H1 (cell line): Measurements from ENCODE around the gene SRGAP3. TPM values are rescaled to one million over a fixed set of nuclear protein-coding genes. Genes with fewer than 3 reads are reported as not detected.

Experiments
- CTCF ChIA-PET: fragments of 300-600 bp; sonication (Branson Sonifier 250); formaldehyde crosslinking; loops from one replicate; lab custom pipeline; 2021; ENCODE audit not compliant: partially characterized antibody; lab: Charles Lee
- POLR2A ChIA-PET: fragments of 300-600 bp; sonication (Branson Sonifier 250); formaldehyde crosslinking; loops from one replicate; lab custom pipeline; 2021; ENCODE audit warnings: inconsistent platforms; ENCODE audit not compliant: partially characterized antibody; lab: Charles Lee
- DNase-seq, 2 experiments: peaks; one replicate each; pipeline versions ENCODE4 v3.0.0 to v3.0.0-alpha.2; 2010 to 2022; ENCODE audit warnings: low spot score in 2 of 2, low read depth in 1 of 2, mixed read lengths in 1 of 2
- FAIRE-seq: peaks from 2 replicates; lab custom pipeline; 2011; peaks lifted over from hg19 to GRCh38; lab: Jason Lieb, UNC
- H2AFZ ChIP-seq: 2 replicates; pipeline ENCODE4 v1.8.1; 2012; ENCODE audit warnings: low read length, inconsistent platforms
- H2AK5ac ChIP-seq: 2 replicates; pipeline ENCODE4 v1.6.1; 2013; ENCODE audit warnings: low read depth, low read length
- H2BK120ac ChIP-seq: replicated peaks from 2 replicates; pipeline ENCODE3; 2013; ENCODE audit warnings: low read depth, low read length, inconsistent platforms
- H2BK12ac ChIP-seq: 2 replicates; pipeline ENCODE4 v1.6.1; 2013; ENCODE audit warnings: low read depth, low read length
- H2BK15ac ChIP-seq: 2 replicates; pipeline ENCODE4 v1.6.1; 2013; ENCODE audit warnings: low read length
- H2BK20ac ChIP-seq: 2 replicates; pipeline ENCODE4 v1.6.1; 2013; ENCODE audit warnings: low read length
- H2BK5ac ChIP-seq: 2 replicates; pipeline ENCODE4 v1.6.1; 2013; ENCODE audit warnings: low read depth, low read length
- H3K14ac ChIP-seq: 2 replicates; pipeline ENCODE4 v1.6.1; 2013; ENCODE audit warnings: inconsistent platforms; ENCODE audit not compliant: insufficient read length
- H3K18ac ChIP-seq: 2 replicates; pipeline ENCODE4 v1.6.1; 2013; ENCODE audit warnings: low read length; ENCODE audit errors: extremely low read depth
- H3K23ac ChIP-seq: 2 replicates; pipeline ENCODE4 v1.6.1; 2013; ENCODE audit warnings: inconsistent platforms; ENCODE audit not compliant: insufficient read length
- H3K23me2 ChIP-seq: 2 replicates; pipeline ENCODE4 v1.6.1; 2013; ENCODE audit warnings: low read depth, low read length
- H3K27ac ChIP-seq: 2 replicates; pipeline ENCODE4 v1.6.1; 2011; ENCODE audit warnings: low read depth, low read length, inconsistent platforms
- H3K27me3 ChIP-seq, 4 experiments: replicated peaks in 1 of 4; 1 replicate in 1 of 4; 2 replicates in 3 of 4; pipeline versions ENCODE4 v1.6.1 to v1.8.1; 2011 to 2013; ENCODE audit warnings: low read length in 3 of 4, mild to moderate bottlenecking in 3 of 4, inconsistent platforms in 2 of 4, mixed read lengths in 2 of 4, moderate library complexity in 1 of 4; ENCODE audit not compliant: control insufficient read depth in 3 of 4, insufficient read depth in 3 of 4; ENCODE audit errors: extremely low read depth in 1 of 4
- H3K36me3 ChIP-seq, 4 experiments: 2 replicates each; pipeline versions ENCODE4 v1.6.1 to v1.8.1; 2011 to 2013; ENCODE audit warnings: mild to moderate bottlenecking in 4 of 4, low read length in 3 of 4, moderate library complexity in 2 of 4, control low read depth in 1 of 4, inconsistent platforms in 1 of 4; ENCODE audit not compliant: insufficient read depth in 4 of 4, control insufficient read depth in 2 of 4
- H3K4ac ChIP-seq: replicated peaks from 2 replicates; pipeline ENCODE3; 2013; ENCODE audit warnings: low read length, low read depth, mixed read lengths, inconsistent platforms; ENCODE audit not compliant: insufficient read length
- H3K4me1 ChIP-seq, 4 experiments: replicated peaks in 1 of 4; 1 replicate in 1 of 4; 2 replicates in 3 of 4; pipeline versions ENCODE4 v1.6.1 to v1.8.1; 2011 to 2013; ENCODE audit warnings: low read length in 3 of 4, inconsistent platforms in 2 of 4, mixed read lengths in 1 of 4; ENCODE audit not compliant: insufficient read depth in 4 of 4, control insufficient read depth in 3 of 4
- H3K4me2 ChIP-seq, 2 experiments: 2 replicates each; pipeline versions ENCODE4 v1.6.1 to v1.8.1; 2011 to 2013; ENCODE audit warnings: low read depth in 2 of 2, low read length in 2 of 2, control low read depth in 1 of 2, inconsistent platforms in 1 of 2, mild to moderate bottlenecking in 1 of 2; ENCODE audit not compliant: insufficient read depth in 1 of 2
- H3K4me3 ChIP-seq, 4 experiments: fragments of 200-600, 300-600 bp in 1 of 4; sonication (generic), shearing (Covaris generic), sonication (Bioruptor Twin) in 1 of 4; 2 replicates each; pipeline versions ENCODE4 v1.5.1 to v1.8.1; 2011 to 2016; ENCODE audit warnings: low read length in 4 of 4, low read depth in 3 of 4, control low read depth in 2 of 4, inconsistent platforms in 2 of 4, mild to moderate bottlenecking in 2 of 4, mixed read lengths in 1 of 4, moderate library complexity in 1 of 4; ENCODE audit not compliant: insufficient read depth in 2 of 4; ENCODE audit errors: extremely low read depth in 1 of 4
- H3K56ac ChIP-seq: replicated peaks from 2 replicates; pipeline ENCODE3; 2013; ENCODE audit warnings: low read depth, mild to moderate bottlenecking, mixed read lengths, low read length, inconsistent platforms; ENCODE audit not compliant: insufficient read length
- H3K79me1 ChIP-seq: 2 replicates; pipeline ENCODE4 v1.6.1; 2013; ENCODE audit warnings: low read depth, low read length, control low read depth
- H3K79me2 ChIP-seq, 2 experiments: 2 replicates each; pipeline versions ENCODE4 v1.6.1 to v1.8.1; 2012 to 2013; ENCODE audit warnings: low read length in 2 of 2, mild to moderate bottlenecking in 2 of 2, inconsistent platforms in 1 of 2; ENCODE audit not compliant: insufficient read depth in 2 of 2, control insufficient read depth in 1 of 2
- H3K9ac ChIP-seq, 4 experiments: replicated peaks in 1 of 4; 1 replicate in 1 of 4; 2 replicates in 3 of 4; pipeline versions ENCODE4 v1.6.1 to v1.8.1; 2011 to 2013; ENCODE audit warnings: low read depth in 3 of 4, low read length in 3 of 4, control low read depth in 2 of 4, mild to moderate bottlenecking in 2 of 4, moderate library complexity in 2 of 4, inconsistent platforms in 1 of 4; ENCODE audit errors: extremely low read depth in 1 of 4
- H3K9me3 ChIP-seq, 2 experiments: 2 replicates each; pipeline versions ENCODE4 v1.6.1 to v1.8.1; 2012 to 2013; ENCODE audit warnings: mild to moderate bottlenecking in 2 of 2, moderate library complexity in 2 of 2, control low read depth in 1 of 2, inconsistent platforms in 1 of 2, low read depth in 1 of 2, low read length in 1 of 2, mixed read lengths in 1 of 2; ENCODE audit not compliant: insufficient read depth in 2 of 2
- H4K20me1 ChIP-seq, 2 experiments: replicated peaks in 1 of 2; 2 replicates each; pipeline versions ENCODE3 to v1.8.1; 2011 to 2013; ENCODE audit warnings: inconsistent platforms in 2 of 2, low read length in 2 of 2, mild to moderate bottlenecking in 1 of 2; ENCODE audit not compliant: insufficient read depth in 2 of 2, control insufficient read depth in 1 of 2
- H4K5ac ChIP-seq: 2 replicates; pipeline ENCODE4 v1.6.1; 2013; ENCODE audit warnings: low read length, low read depth, mixed read lengths, inconsistent platforms; ENCODE audit not compliant: insufficient read length
- H4K8ac ChIP-seq: 2 replicates; pipeline ENCODE4 v1.8.0; 2013; ENCODE audit warnings: mild to moderate bottlenecking, moderate library complexity, low read length, inconsistent platforms; ENCODE audit not compliant: insufficient read depth; ENCODE audit errors: extremely low read depth
- H4K91ac ChIP-seq: replicated peaks from 2 replicates; pipeline ENCODE3; 2013; ENCODE audit warnings: low read length, mixed read lengths, inconsistent platforms; ENCODE audit not compliant: insufficient read length
- NRF1 ChIP-seq: IDR thresholded peaks from 2 replicates; pipeline ENCODE4 v1.6.1; 2011; ENCODE audit warnings: mild to moderate bottlenecking, low read depth, low read length, improper control_type of control experiment
- WGBS, 2 experiments: shearing (Covaris generic) in 1 of 2; methylation state at CpG; one replicate each; pipeline versions ENCODE4 v1.1.6 to v1.1.7; 2013 to 2015; ENCODE audit warnings: low lambda C conversion rate in 2 of 2, mixed read lengths in 2 of 2, inconsistent platforms in 1 of 2, low coverage in 1 of 2, missing lambda C conversion rate in 1 of 2; ENCODE audit not compliant: insufficient replicate concordance in 2 of 2, insufficient coverage in 1 of 2, insufficient read length in 1 of 2; ENCODE audit errors: extremely low coverage in 1 of 2, missing lambda C conversion rate in 1 of 2; 5-methylcytosine and 5-hydroxymethylcytosine counted together
- polyA plus RNA-seq, 7 experiments: library from polyadenylated mRNA; depleted of rRNA in 3 of 7; stranded (reverse) in 5 of 7; unstranded in 2 of 7; fragments of >200 nt in 5 of 7; fragments of 200-250 nt in 2 of 7; gene quantifications; 1 replicate in 5 of 7; 2 replicates in 1 of 7; 4 replicates in 1 of 7; pipeline versions ENCODE4 v1.2.1 to v1.2.3, GENCODE V29; 2011 to 2013; ENCODE audit warnings: missing spikeins in 2 of 7, mixed read lengths in 2 of 7
- total RNA-seq: library from RNA; stranded (reverse); fragmentation: NEBNext Ultra II Directional; extraction: Animal tissue kit (Norgen Biotek cat#: 25700); gene quantifications from 2 replicates; pipeline ENCODE4 v1.2.1, GENCODE V29; 2021

Gene SRGAP3
- total and polyA plus RNA-seq, 2 of the 8 experiments (the other 6 are each of a cell fraction or from before 2014, with no cell fraction given): 5.8 to 11.4 TPM

DNA sequence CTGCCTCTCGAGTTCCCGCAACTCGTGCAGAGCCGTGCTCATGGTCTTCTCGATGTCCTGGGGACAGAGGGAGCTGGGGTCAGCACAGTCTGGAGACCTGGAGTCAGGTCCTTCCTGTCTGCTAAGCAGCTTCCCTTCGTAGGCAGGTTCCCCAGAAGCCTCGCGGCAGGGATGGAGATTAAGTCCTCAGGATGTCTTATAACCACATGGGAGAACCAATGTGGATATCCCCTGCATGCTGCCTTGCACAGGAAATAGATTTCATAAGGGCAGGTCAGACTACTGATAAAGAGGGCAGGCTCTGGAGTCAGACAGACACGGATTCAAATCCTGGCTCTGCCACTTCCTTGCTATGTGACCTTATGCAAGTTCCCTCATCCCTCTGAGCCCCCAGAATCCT lies 263.6 kb downstream of the SRGAP3 start:
- Histone ChIP-seq H2BK12ac (no peak overlapping the region), H3K27ac (no peak overlapping the region), H2AK5ac (no peak overlapping the region), H4K20me1 (no peaks in the 10 kb centered on the region), H3K4ac (no peak overlapping the region), H2AFZ (no peak overlapping the region), H4K8ac (peak overlapping the region; percentile 40; the same call in 1 of the 2 replicates), H3K23me2 (no peaks in the 10 kb centered on the region), H3K9ac (no peak overlapping the region), H3K9me3 (no peaks in the 10 kb centered on the region; a peak in 1 of 4 replicates), H3K79me2 (no peaks in the 10 kb centered on the region), H3K14ac (no peak overlapping the region), H4K5ac (no peak overlapping the region), H4K91ac (no peak overlapping the region), H3K56ac (no peak overlapping the region), H2BK15ac (no peak overlapping the region), H2BK20ac (no peak overlapping the region), H3K36me3 (no peaks in the 10 kb centered on the region), H3K4me1 (peaks cover 0 to 4% (median under 1%) of the 10 kb centered on the region in 4 experiments; a peak in 3 of 7 replicates), H3K79me1 (no peaks in the 10 kb centered on the region), H2BK120ac (no peak overlapping the region), H2BK5ac (no peak overlapping the region), H3K4me2 (no peak overlapping the region), H3K4me3 (no peak overlapping the region), H3K18ac (no peak overlapping the region), H3K23ac (no peak overlapping the region), H3K27me3 (no peaks in the 10 kb centered on the region)
- no peak for FAIRE-seq
- WGBS, 2 experiments: 88% methylated on average over 9 of the region's 9 CpGs; no CpG with 5 or more reads in 1 of the 2 experiments
- ChIA-PET POLR2A (interaction anchor here (1.2 to 2.2 kb wide), 2 partner anchors 76 to 263 kb away, joined by 3 to 5 read pairs; partner anchors contain the start of gene SRGAP3), CTCF (interaction anchor here (0.7 to 13.2 kb wide), 19 partner anchors 12 to 325 kb away, joined by 3 to 200 read pairs (median 21); partner anchors contain the start of gene SRGAP3)
- DNase-seq: peak in 1 of 2 experiments; percentile 4
- TF ChIP-seq NRF1: no peak
